Measurements from ENCODE around the gene CHDH.

DNA sequence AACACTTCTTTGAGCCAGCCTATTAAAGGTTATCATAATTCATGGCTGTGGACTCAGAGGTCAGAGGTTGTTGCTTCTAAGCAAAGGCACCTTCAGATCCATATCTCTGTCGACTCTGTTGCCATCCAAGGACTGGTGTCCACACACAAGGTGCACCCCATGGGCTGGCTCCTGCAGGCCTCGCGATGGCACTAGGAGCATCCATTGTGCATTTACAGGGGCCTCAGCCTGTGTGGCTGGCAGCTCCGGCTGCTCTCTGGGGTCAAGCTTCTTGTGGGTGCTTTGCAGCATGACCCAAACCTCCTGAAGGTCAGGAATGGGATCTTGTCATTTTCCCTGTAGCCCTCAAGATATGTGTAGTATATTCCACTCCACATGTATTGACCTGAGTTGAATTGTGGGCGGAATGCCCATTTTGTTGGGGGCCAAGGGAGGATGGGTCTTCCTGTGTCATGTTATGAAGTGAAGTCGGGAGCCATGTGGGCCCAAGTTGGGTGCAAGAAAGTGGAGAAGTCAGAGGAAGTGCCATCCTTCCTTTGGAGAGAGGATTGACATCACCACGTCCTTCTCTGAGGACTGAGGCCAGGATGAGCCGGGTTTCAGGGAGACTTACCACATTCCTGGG is 43.9 kb downstream of the CHDH start:
- TF ChIP-seq CTCF (conservative IDR thresholded peaks at IDR 0.05; ENCODE audit: low read depth, low read length) (no peak), EZH2phosphoT487 (IDR thresholded peaks at IDR 0.05; ENCODE audit: borderline replicate concordance, low read length) (no peak), EZH2 (IDR thresholded peaks at IDR 0.05; ENCODE audit: low read length, unreplicated experiment) (no peak)

Data from PC-3 (cell line).